Measurements from ENCODE around the gene STK38. TPM values are rescaled to one million over a fixed set of nuclear protein-coding genes. Genes with fewer than 3 reads are reported as not detected.

The STK38 gene
- total and polyA plus RNA-seq, 2 of the 8 experiments (the other 6 are each of a cell fraction or from before 2014, with no cell fraction given), result 8.1 to 19.8 TPM

GRCh38 chr6:36550473-36551000, 3.3 kb upstream of the STK38 start (continued):
- no peak for TF ChIP-seq ATF3 (IDR thresholded peaks at IDR 0.05; ENCODE audit: insufficient read depth, low read depth, low read length)
- TF ChIP-seq EP300 (IDR thresholded peaks at IDR 0.05; ENCODE audit: borderline replicate concordance in 1 of 2, low read depth in 2 of 2, low read length in 2 of 2), result no peak
- TF ChIP-seq FOSL1 (IDR thresholded peaks at IDR 0.05; ENCODE audit: insufficient read depth, low read depth, low read length), result no peak
- TF ChIP-seq HDAC6 (IDR thresholded peaks at IDR 0.05; ENCODE audit: low read depth, low read length), result no peak
- no peak for TF ChIP-seq NRF1 (IDR thresholded peaks at IDR 0.05; ENCODE audit: low read depth, low read length)

Data from H1 (cell line).